ENCODE results near the gene LBHD1.
"Not testable (repeated sequence)": the region's sequence is repeated elsewhere in the genome, so short reads cannot be mapped to it uniquely, and the experiment has no call there.

Gene LBHD1

DNA sequence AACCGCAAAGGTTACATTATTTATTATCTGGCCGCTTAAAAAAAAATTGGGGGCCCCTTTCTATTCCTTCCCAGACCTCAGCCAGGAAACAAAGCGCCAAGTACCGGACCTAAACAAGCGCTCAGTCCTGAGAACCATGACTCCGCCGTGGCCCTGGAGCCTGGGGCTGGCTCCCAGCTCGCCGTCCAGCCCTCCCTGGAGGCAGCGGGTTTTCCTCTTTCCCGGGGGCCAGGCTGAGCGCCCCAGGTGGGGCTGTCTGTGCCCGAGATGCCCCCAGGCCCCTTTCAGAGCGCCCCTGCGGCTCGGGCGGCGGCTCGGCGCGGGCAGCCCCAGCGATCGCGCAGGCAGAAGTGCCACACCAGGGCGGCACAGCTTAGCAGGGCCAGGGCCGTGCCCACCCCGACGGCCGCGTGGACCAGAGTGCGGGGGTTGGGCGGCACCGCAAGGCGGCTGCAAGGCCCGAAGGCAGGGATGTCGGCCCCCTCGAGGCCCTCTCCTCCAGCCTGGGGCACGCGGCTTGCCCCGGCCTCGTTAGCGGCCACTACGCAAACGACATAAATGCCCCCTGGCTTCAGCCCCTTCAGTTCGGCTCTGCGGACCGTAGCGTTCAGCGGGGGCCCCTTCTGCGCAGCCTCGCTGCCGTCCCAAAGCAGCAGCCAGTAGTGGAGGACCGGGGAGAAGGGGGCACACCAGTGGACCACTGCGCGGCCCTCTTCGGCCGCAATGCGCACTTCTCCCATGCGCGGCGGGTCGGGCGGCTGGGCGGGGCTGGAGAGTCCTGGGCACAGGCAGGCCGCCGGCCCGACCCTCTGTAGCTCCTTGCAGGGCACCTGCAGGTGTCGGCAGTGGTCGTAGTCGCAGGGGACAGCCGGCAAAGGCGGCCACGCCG lies 15.7 kb upstream of the LBHD1 start:
- Histone ChIP-seq H3K27ac (peak overlapping the region; percentile 88), H3K36me3 (ENCODE audit: insufficient read depth, low read length) (peaks cover 24% of the 10 kb centered on the region), H3K9ac (ENCODE audit: insufficient read length) (peak overlapping the region; percentile 42), H3K4me3 (no peak overlapping the region), H3K9me3 (ENCODE audit: low read depth, low read length) (no peaks in the 10 kb centered on the region)
- no peak for DNase-seq (ENCODE audit: low read depth, low spot score)
- no peak for TF ChIP-seq POLR2AphosphoS5 (IDR thresholded peaks at IDR 0.05; ENCODE audit: borderline replicate concordance, low read depth, low read length)
- no peak for TF ChIP-seq FOXP2 (optimal IDR thresholded peaks at IDR 0.05; ENCODE audit: control extremely low read depth, extremely low read length, insufficient read depth)
- no peak for TF ChIP-seq EZH2 (IDR thresholded peaks at IDR 0.05)

DNA sequence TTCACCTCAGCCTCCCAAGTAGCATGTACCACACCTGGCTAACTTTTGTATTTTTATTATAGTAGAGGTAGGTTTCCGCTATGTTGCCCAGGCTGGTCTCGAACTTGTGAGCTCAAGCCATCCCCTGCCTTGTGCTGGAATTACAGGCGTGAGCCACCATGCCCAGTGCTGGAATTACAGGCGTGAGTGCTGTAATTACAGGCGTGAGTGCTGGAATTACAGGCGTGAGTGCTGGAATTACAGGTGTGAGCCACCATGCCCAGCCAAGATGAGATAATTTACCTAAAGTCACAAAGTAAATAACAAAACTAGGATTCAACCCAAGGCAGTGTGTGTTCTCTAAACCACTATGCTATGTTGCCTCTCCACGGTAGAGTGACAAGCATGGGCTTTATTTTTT lies 10.5 kb upstream of the LBHD1 start:
- DNase-seq (ENCODE audit: low read depth, low spot score), result no peak
- no peak overlapping the region for H3K9ac ChIP-seq (ENCODE audit: insufficient read length)
- TF ChIP-seq POLR2AphosphoS5 (IDR thresholded peaks at IDR 0.05; ENCODE audit: borderline replicate concordance, low read depth, low read length), result no peak
- no peak for TF ChIP-seq FOXP2 (optimal IDR thresholded peaks at IDR 0.05; ENCODE audit: control extremely low read depth, extremely low read length, insufficient read depth)
- no peak for TF ChIP-seq EZH2 (IDR thresholded peaks at IDR 0.05)

DNA sequence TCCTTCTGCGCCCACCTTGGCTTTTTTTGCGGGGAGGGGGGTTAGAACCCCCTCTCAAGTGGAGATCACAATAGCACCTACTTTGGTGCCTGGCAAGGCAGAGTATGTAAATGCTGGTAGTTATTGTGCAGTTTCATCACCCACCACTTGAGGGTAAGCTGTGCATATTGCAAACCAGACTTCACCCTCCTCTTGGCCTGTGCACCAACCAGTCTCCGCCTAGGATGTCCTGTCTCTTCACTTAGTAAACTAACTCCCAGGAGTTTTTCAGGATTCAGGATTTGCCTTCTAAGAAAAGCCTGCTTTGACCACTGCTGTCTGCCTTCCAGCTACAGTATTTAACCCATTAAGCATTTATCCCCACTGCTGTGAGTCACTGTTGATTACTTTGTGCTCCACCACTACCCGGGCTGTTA lies 8.8 kb upstream of the LBHD1 start:
- Histone ChIP-seq H3K27ac (peak overlapping the region; percentile 62), H3K4me3 (no peak overlapping the region), H3K9me3 (ENCODE audit: low read depth, low read length) (no peaks in the 10 kb centered on the region), H3K9ac (ENCODE audit: insufficient read length) (no peak overlapping the region), H3K36me3 (ENCODE audit: insufficient read depth, low read length) (peaks cover 14% of the 10 kb centered on the region)
- DNase-seq (ENCODE audit: low read depth, low spot score), result peak; percentile 70
- TF ChIP-seq EZH2 (IDR thresholded peaks at IDR 0.05) (no peak), FOXP2 (optimal IDR thresholded peaks at IDR 0.05; ENCODE audit: control extremely low read depth, extremely low read length, insufficient read depth) (no peak), POLR2AphosphoS5 (IDR thresholded peaks at IDR 0.05; ENCODE audit: borderline replicate concordance, low read depth, low read length) (no peak)

More for the DNA sequence above, 10.5 kb upstream of the LBHD1 start:
- H3K36me3 ChIP-seq (ENCODE audit: insufficient read depth, low read length), result peaks cover 6% of the 10 kb centered on the region
- H3K4me3 ChIP-seq, result no peak overlapping the region
- no peaks in the 10 kb centered on the region for H3K9me3 ChIP-seq (ENCODE audit: low read depth, low read length)
- no peak overlapping the region for H3K27ac ChIP-seq

DNA sequence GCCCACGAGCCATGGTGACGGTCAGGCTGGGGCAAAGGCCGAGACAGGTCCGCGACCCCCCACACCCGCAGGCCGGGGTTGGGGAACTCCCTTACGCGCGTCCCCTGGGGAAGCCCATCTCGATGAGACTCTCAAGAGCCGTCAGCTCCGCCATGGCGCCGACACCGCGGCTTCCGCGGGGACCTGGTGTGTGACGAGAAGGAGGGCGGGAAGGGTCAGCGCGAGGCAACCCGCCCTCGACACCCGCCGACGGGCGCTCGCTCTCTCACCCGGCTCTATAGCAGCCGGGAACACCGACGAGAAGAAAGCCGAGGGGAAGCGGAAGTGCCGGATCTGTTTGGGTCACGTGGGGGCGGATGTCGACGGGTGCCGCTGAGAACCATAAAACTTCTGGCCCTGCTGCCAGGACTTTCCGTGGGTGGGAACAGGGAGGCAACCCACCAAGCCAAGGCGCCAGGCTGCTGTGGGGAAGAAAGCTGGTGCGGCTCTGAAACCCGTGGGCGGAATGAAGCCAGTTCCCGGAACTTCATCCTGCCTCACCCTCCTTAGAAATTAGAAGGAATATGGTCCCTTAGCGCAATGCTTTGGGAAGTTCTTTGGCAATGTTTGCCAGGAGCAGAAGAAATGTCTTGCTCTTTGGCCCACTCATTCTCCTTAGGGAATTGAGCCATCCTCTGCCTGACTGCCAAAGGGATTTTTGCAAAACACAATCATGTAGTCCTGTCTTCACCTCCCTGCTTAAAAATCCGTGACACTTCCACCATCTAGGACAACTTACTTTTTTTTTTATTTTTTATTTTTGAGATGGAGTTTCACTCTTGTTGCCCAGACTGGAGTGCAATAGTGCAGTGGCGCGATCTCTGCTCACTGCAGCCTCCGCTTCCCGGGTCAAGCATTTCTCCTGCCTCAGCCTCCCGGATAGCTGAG lies 7.0 kb upstream of the LBHD1 start, which contains the start of gene UBXN1:
Gene UBXN1, minus strand, starts transcription at position 304 of the 927 bp plus-strand sequence. Its CDS starts 150 bp downstream, at position 154.
- peak within 1 kb of the TSS; percentile 84 for H3K27ac ChIP-seq
- peak; percentile 87 for TF ChIP-seq POLR2AphosphoS5 (IDR thresholded peaks at IDR 0.05; ENCODE audit: borderline replicate concordance, low read depth, low read length)
- no peak for TF ChIP-seq EZH2 (IDR thresholded peaks at IDR 0.05)
- peak; percentile 83 for TF ChIP-seq FOXP2 (optimal IDR thresholded peaks at IDR 0.05; ENCODE audit: control extremely low read depth, extremely low read length, insufficient read depth)

DNA sequence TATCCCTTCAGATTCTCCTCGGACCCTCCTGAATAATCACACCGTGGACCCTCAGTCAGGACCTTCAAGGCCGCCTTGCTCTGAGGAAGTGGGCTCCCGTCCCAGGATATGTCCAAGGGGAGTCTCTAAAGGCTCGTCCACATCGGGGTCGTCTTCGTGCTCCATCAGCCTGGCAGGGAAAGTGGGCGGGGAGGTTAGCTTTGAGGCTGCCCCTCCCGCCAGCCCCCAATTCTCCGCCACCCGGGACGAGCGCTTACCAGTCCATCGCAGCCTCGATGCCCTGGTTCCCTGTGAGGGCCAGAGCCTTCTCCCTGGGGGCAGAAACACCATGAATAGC lies 6.3 kb upstream of the LBHD1 start:
- DNase-seq (ENCODE audit: low read depth, low spot score), result no peak
- peak overlapping the region; percentile 84; the same call in 1 of the 2 replicates for H3K27ac ChIP-seq
- H3K9ac ChIP-seq (ENCODE audit: insufficient read length), result peak overlapping the region; percentile 96
- TF ChIP-seq EZH2 (IDR thresholded peaks at IDR 0.05) (no peak), POLR2AphosphoS5 (IDR thresholded peaks at IDR 0.05; ENCODE audit: borderline replicate concordance, low read depth, low read length) (no peak), FOXP2 (optimal IDR thresholded peaks at IDR 0.05; ENCODE audit: control extremely low read depth, extremely low read length, insufficient read depth) (no peak)
- H3K4me3 ChIP-seq, result peak overlapping the region; percentile 97
- H3K36me3 ChIP-seq (ENCODE audit: insufficient read depth, low read length), result peaks cover 22% of the 10 kb centered on the region
- H3K9me3 ChIP-seq (ENCODE audit: low read depth, low read length), result no peaks in the 10 kb centered on the region

More for the DNA sequence above, 7.0 kb upstream of the LBHD1 start, which contains the start of gene UBXN1:
- peak; percentile 59 for DNase-seq (ENCODE audit: low read depth, low spot score)
- peak within 1 kb of the TSS; percentile 97 for H3K4me3 ChIP-seq
- peaks cover 18% of the 10 kb centered on the region for H3K36me3 ChIP-seq (ENCODE audit: insufficient read depth, low read length)
- no peaks in the 10 kb centered on the region for H3K9me3 ChIP-seq (ENCODE audit: low read depth, low read length)
- H3K9ac ChIP-seq (ENCODE audit: insufficient read length), result peak within 1 kb of the TSS; percentile 96

DNA sequence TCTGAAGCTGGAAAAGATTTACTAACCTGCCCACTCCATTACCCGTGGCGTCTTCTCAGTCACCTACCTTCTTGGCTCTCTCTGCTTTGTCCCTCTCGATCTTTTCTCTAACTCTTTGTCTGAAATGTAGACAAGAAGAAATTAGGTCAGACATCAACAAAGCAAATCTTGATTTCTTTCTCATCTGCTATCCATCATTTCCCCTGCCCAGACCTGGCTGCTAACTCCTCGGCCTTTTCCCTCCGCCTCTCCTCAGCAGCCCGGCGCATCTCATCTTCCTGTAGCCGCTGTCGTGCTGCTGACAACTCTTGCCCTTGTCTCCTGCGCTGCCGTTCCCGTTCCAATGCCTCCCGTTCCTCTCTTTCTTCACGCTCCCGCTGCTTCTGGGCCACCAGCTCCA lies 5.6 kb upstream of the LBHD1 start:
- no peak for TF ChIP-seq POLR2AphosphoS5 (IDR thresholded peaks at IDR 0.05; ENCODE audit: borderline replicate concordance, low read depth, low read length)
- no peak for TF ChIP-seq FOXP2 (optimal IDR thresholded peaks at IDR 0.05; ENCODE audit: control extremely low read depth, extremely low read length, insufficient read depth)
- TF ChIP-seq EZH2 (IDR thresholded peaks at IDR 0.05), result no peak
- no peaks in the 10 kb centered on the region for H3K9me3 ChIP-seq (ENCODE audit: low read depth, low read length)
- peak overlapping the region; percentile 97 for H3K4me3 ChIP-seq
- H3K36me3 ChIP-seq (ENCODE audit: insufficient read depth, low read length), result peaks cover 28% of the 10 kb centered on the region
- peak overlapping the region; percentile 96 for H3K9ac ChIP-seq (ENCODE audit: insufficient read length)
- H3K27ac ChIP-seq, result no peak overlapping the region
- DNase-seq (ENCODE audit: low read depth, low spot score), result no peak

DNA sequence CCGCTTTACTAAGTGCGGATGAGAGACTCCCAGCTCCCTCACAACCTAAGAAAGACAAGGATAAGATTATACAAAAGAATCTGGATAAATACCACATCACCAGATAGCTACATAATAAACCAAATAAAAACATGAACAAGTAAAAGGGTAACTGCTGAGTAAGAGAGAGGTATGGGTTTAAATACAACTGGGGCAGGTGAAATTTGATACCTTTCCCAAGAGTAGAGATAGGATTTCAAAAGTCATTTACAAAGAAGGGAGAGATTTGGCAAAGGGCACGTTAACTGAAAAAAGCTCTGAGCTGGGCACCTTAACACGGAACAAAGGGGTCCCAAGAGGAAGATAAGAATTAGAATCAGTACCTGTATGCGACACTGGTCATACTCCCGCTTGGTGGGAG lies 5.1 kb upstream of the LBHD1 start:
- Histone ChIP-seq H3K27ac (no peak overlapping the region), H3K9ac (ENCODE audit: insufficient read length) (no peak overlapping the region)

DNA sequence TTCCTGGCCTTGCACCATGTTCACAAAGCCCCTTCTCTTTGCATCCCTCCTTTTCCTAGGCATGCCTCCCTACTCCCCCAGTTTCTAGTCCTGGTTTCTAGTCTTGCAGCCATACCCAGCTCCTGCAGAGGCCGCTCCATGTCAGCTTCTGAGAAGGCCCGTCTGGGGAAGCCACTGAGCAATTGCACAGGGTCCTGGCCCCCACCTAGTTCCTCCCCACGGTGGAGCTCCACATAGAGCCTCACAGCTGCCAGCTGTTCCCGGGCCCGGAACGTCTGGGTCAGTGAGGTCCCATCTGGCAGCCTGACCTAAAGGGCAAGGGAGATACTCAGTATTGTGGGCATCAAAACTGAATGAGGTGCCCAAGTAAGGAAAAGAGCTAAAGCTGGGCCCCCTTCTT lies 4.6 kb upstream of the LBHD1 start:
- no peak for DNase-seq (ENCODE audit: low read depth, low spot score)
- Histone ChIP-seq H3K4me3 (no peak overlapping the region), H3K9me3 (ENCODE audit: low read depth, low read length) (no peaks in the 10 kb centered on the region), H3K27ac (no peak overlapping the region), H3K36me3 (ENCODE audit: insufficient read depth, low read length) (peaks cover 29% of the 10 kb centered on the region), H3K9ac (ENCODE audit: insufficient read length) (no peak overlapping the region)
- TF ChIP-seq EZH2 (IDR thresholded peaks at IDR 0.05) (no peak), FOXP2 (optimal IDR thresholded peaks at IDR 0.05; ENCODE audit: control extremely low read depth, extremely low read length, insufficient read depth) (no peak), POLR2AphosphoS5 (IDR thresholded peaks at IDR 0.05; ENCODE audit: borderline replicate concordance, low read depth, low read length) (no peak)

More for the DNA sequence above, 5.1 kb upstream of the LBHD1 start:
- H3K4me3 ChIP-seq, result no peak overlapping the region
- no peak for DNase-seq (ENCODE audit: low read depth, low spot score)
- no peaks in the 10 kb centered on the region for H3K9me3 ChIP-seq (ENCODE audit: low read depth, low read length)
- no peak for TF ChIP-seq POLR2AphosphoS5 (IDR thresholded peaks at IDR 0.05; ENCODE audit: borderline replicate concordance, low read depth, low read length)
- TF ChIP-seq FOXP2 (optimal IDR thresholded peaks at IDR 0.05; ENCODE audit: control extremely low read depth, extremely low read length, insufficient read depth), result no peak
- no peak for TF ChIP-seq EZH2 (IDR thresholded peaks at IDR 0.05)
- H3K36me3 ChIP-seq (ENCODE audit: insufficient read depth, low read length), result peaks cover 29% of the 10 kb centered on the region

DNA sequence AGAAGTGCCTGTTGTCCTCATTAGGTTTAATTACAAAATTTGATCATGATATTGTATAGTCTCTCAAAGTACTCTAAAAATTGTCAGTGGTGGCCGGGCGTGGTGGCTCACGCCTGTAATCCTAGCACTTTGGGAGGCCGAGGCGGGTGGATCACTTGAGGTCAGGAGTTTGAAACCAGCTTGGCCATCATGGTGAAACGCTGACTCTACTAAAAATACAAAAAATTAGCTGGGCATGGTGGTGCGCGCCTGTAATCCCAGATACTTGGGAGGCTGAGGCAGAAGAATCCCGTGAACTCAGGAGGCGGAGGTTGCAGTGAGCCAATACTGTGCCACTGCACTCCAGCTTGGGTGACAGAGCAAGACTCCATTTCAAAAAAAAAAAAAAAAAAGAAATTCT lies 3.3 kb upstream of the LBHD1 start:
- not testable (repeated sequence) for H3K9me3 ChIP-seq (ENCODE audit: low read depth, low read length); DNase-seq (ENCODE audit: low read depth, low spot score); H3K27ac ChIP-seq; H3K4me3 ChIP-seq; H3K9ac ChIP-seq (ENCODE audit: insufficient read length)
- peaks cover 29% of the 10 kb centered on the region for H3K36me3 ChIP-seq (ENCODE audit: insufficient read depth, low read length)
